C1 segment of cervical spinal cord (tissue), 14 donors: ENCODE results near the gene OPN5.
"Not testable (repeated sequence)": the region's sequence is repeated elsewhere in the genome, so short reads cannot be mapped to it uniquely, and the experiment has no call there.

Experiments used
- DNase-seq, 14 donors: peaks; one replicate each; lab custom pipeline; 2025; lab: John Stamatoyannopoulos, UW

Gene OPN5

GRCh38 chr6:47781732-47782131 lies at the start of gene OPN5:
Gene OPN5 (plus strand): TSS chr6:47782032. CDS start chr6:47782067, 35 bp downstream.
- no peak for DNase-seq

GRCh38 chr6:47733879-47734558 lies 47.8 kb upstream of the OPN5 start:
- DNase-seq = no peak

GRCh38 chr6:47734831-47735481 lies 46.9 kb upstream of the OPN5 start:
- no peak for DNase-seq

- no peak for DNase-seq
Measured at GRCh38 chr6:47736083-47736700, 45.6 kb upstream of the OPN5 start.

- peak in 4 of 14 donors; percentile 2 to 39 (median 10) for DNase-seq
Measured at GRCh38 chr6:47737406-47737805, 44.4 kb upstream of the OPN5 start.

GRCh38 chr6:47740714-47741113 lies 41.1 kb upstream of the OPN5 start:
- DNase-seq = no peak

- DNase-seq = peak in 2 of 14 donors; percentile 9 to 31
Measured at GRCh38 chr6:47741807-47742206, 40.0 kb upstream of the OPN5 start.

GRCh38 chr6:47743744-47744143 lies 38.1 kb upstream of the OPN5 start:
- no peak for DNase-seq

- DNase-seq = not testable (repeated sequence)
Measured at GRCh38 chr6:47745269-47745668, 36.6 kb upstream of the OPN5 start.

- no peak for DNase-seq
Measured at GRCh38 chr6:47749757-47750156, 32.1 kb upstream of the OPN5 start.

- no peak for DNase-seq
Measured at GRCh38 chr6:47752801-47753200, 29.0 kb upstream of the OPN5 start.

- no peak for DNase-seq
Measured at GRCh38 chr6:47759364-47759763, 22.5 kb upstream of the OPN5 start.

GRCh38 chr6:47762502-47762901 lies 19.3 kb upstream of the OPN5 start:
- no peak for DNase-seq

GRCh38 chr6:47766445-47766844 lies 15.4 kb upstream of the OPN5 start:
- no peak for DNase-seq

- DNase-seq = no peak
Measured at GRCh38 chr6:47767102-47767501, 14.7 kb upstream of the OPN5 start.

- DNase-seq = no peak
Measured at GRCh38 chr6:47769982-47770381, 11.8 kb upstream of the OPN5 start.

GRCh38 chr6:47772359-47772758 lies 9.5 kb upstream of the OPN5 start:
- DNase-seq = no peak

GRCh38 chr6:47773005-47773404 lies 8.8 kb upstream of the OPN5 start:
- DNase-seq = no peak

- DNase-seq = peak in 8 of 14 donors; percentile 2 to 21 (median 8)
Measured at GRCh38 chr6:47780510-47781356, 1.1 kb upstream of the OPN5 start.

GRCh38 chr6:47785182-47785581 lies 3.4 kb downstream of the OPN5 start:
- no peak for DNase-seq

- DNase-seq = peak in 8 of 14 donors; percentile 6 to 43 (median 10)
Measured at GRCh38 chr6:47787620-47788497, 6.0 kb downstream of the OPN5 start.
